Adrenal gland (tissue), 12 donors: ENCODE data around the gene RPL27. TPM values are rescaled to one million over a fixed set of nuclear protein-coding genes. Genes with fewer than 3 reads are reported as not detected.

Source experiments
- DNase-seq, 7 donors: peaks; one replicate each; pipeline ENCODE4 v3.0.0-alpha.2; 2019 to 2020
- H3K27ac ChIP-seq, 5 donors: fragments of 200-600 bp; sonication (generic) in 4 of 5; 1 replicate in 3 of 5; 2 replicates in 2 of 5; pipeline versions ENCODE4 v1.5.1 to v1.8.0; 2016 to 2020; ENCODE audit warnings: mild to moderate bottlenecking in 1 of 5
- H3K27me3 ChIP-seq: fragments of 200-600 bp; 2 replicates; pipeline ENCODE4 v1.8.0; 2021
- H3K36me3 ChIP-seq, 2 donors: fragments of 200-600 bp; replicated peaks in 1 of 2; 1 replicate in 1 of 2; 2 replicates in 1 of 2; pipeline versions ENCODE4 v1.5.1 to v1.8.0; 2018 to 2022
- H3K4me1 ChIP-seq, 2 donors: fragments of 200-600 bp; replicated peaks in 1 of 2; 1 replicate in 1 of 2; 2 replicates in 1 of 2; pipeline versions ENCODE4 v1.5.1 to v1.8.0; 2018 to 2021
- H3K4me3 ChIP-seq, 4 donors: fragments of 200-600 bp; sonication (generic) in 3 of 4; one replicate each; pipeline ENCODE4 v1.5.1; 2016 to 2018
- H3K9me3 ChIP-seq, 3 donors: fragments of 200-600 bp; sonication (generic) in 1 of 3; replicated peaks in 1 of 3; 1 replicate in 2 of 3; 2 replicates in 1 of 3; pipeline versions ENCODE4 v1.5.1 to v1.8.0; 2016 to 2021
- POLR2A ChIP-seq, 2 donors: fragments of 450-650 bp; IDR thresholded peaks; one replicate each; pipeline ENCODE4 v1.6.1; 2017; ENCODE audit warnings: antibody characterized with exemption in 2 of 2, mild to moderate bottlenecking in 2 of 2, moderate library complexity in 1 of 2
- WGBS, 4 donors: extraction: QIAGEN DNeasy Blood & Tissue Kit in 2 of 4; methylation state at CpG; one replicate each; pipeline versions ENCODE4 v1.1.5 to v1.1.7; 2013 to 2017; 5-methylcytosine and 5-hydroxymethylcytosine counted together
- intact Hi-C, 2 donors: fragments of 100-400 bp; cut with DNase I; formaldehyde crosslinking; loops; one replicate each; pipeline versions ENCODE4 v1.14.1 to v1.15.0; 2022 to 2023
- polyA plus RNA-seq, 3 donors: library from polyadenylated mRNA; stranded (reverse); fragments of 200-250 nt in 2 of 3; fragments of 350-450 nt in 1 of 3; fragmentation: Illumina TruSeq in 1 of 3; extraction: RNeasy Lipid Tissue Mini Kit (QIAGEN cat#74804) in 1 of 3; gene quantifications; one replicate each; pipeline ENCODE4 v1.2.3, GENCODE V29; 2013 to 2014
- total RNA-seq, 9 donors: library from RNA; depleted of rRNA in 4 of 9; stranded (reverse); fragments of >200 nt in 4 of 9; fragments of 120-200 nt in 1 of 9; fragmentation: NEBNext Ultra II Directional in 1 of 9; extraction: Animal tissue kit (Norgen Biotek cat#: 25700) in 1 of 9; gene quantifications; one replicate each; pipeline versions ENCODE4 v1.1.0 to v1.2.4, GENCODE V29; 2013 to 2023
- TF ChIP-seq, protein P1 (sequence below), 6 experiments: fragments of 450-650 bp in 4 of 6; fragments of 200-600 bp in 2 of 6; sonication (generic) in 1 of 6; IDR thresholded peaks; 1 replicate in 5 of 6; 2 replicates in 1 of 6; pipeline versions ENCODE4 v1.5.1 to v1.8.0; 2016 to 2021; ENCODE audit warnings: antibody characterized with exemption in 6 of 6, mild to moderate bottlenecking in 2 of 6, moderate library complexity in 1 of 6
- donor health status: healthy with polysubstance abuse.
- donor health status: Bipolar disorder and iron deficiency.
- donor health status: DM: yes; HTN: yes; CAD: no.
- donor health status: DM: no; HTN: no; CAD: no.
- donor health status: DM: no; HTN: no; CAD: no.
- donor health status: DM: yes; HTN: yes; CAD: no.

The RPL27 gene
- total and polyA plus RNA-seq, 12 donors: 356 to 2,291 (median 1,072) TPM

DNA sequence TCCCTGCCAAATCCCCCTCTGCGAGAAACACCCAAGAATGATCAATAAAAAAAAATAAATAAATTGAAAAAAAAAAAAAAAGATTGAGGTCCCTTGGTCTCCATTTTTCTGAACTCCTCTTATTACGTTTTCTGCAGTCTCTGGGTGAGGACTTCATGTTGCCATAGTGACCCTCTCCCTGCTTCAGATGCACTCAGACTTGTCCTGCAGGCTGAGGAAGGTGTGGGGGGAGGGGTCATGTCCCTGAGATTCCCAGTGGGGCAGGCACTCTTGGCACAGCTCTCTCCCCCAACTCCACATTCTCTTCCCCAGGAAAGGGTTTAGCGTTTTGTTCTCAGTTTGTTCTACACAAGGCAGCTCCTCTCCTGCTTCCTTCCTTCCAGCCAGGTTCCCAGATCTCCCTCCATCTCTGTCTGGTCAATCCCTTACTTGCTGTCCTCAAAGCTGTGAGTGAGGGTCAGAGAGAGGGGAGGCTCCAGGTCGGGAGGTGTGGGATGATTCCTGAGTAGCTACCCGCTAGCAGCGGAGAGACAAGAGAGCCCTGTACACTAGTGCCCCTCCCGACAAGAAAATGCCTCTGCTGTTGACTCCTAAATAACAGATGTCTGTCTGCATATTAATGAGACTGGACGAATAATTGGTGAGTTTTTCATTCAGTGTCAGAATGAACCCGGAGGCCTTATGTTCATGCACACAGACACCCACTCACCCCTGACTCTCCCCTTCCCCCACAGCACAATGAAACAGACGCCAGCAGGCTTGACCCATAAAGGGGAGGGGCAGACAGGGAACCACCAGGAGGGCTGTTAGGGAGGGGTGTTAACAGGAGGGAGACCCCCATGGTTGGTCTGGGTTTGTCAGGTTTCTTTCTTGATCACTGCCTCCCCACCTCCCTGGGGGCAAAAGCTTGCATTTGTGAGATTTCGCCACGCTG, 36.0 kb downstream of the RPL27 start:
- Histone ChIP-seq H3K27ac (no peak overlapping the region), H3K4me1 (no peaks in the 10 kb centered on the region), H3K9me3 (no peaks in the 10 kb centered on the region), H3K4me3 (no peak overlapping the region), H3K36me3 (no peaks in the 10 kb centered on the region), H3K27me3 (no peaks in the 10 kb centered on the region)
- TF ChIP-seq, protein P1, sequence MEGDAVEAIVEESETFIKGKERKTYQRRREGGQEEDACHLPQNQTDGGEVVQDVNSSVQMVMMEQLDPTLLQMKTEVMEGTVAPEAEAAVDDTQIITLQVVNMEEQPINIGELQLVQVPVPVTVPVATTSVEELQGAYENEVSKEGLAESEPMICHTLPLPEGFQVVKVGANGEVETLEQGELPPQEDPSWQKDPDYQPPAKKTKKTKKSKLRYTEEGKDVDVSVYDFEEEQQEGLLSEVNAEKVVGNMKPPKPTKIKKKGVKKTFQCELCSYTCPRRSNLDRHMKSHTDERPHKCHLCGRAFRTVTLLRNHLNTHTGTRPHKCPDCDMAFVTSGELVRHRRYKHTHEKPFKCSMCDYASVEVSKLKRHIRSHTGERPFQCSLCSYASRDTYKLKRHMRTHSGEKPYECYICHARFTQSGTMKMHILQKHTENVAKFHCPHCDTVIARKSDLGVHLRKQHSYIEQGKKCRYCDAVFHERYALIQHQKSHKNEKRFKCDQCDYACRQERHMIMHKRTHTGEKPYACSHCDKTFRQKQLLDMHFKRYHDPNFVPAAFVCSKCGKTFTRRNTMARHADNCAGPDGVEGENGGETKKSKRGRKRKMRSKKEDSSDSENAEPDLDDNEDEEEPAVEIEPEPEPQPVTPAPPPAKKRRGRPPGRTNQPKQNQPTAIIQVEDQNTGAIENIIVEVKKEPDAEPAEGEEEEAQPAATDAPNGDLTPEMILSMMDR (IDR thresholded peaks at IDR 0.05): no peak
- no peak for TF ChIP-seq POLR2A (IDR thresholded peaks at IDR 0.05)
- no peak for DNase-seq
- 60 to 64% (median 63%) methylated on average over 11 to 12 of the region's 12 CpGs for WGBS, 4 donors
- intact Hi-C loops: no loop called here

- no peak for DNase-seq
- no peak for TF ChIP-seq POLR2A (IDR thresholded peaks at IDR 0.05)
- TF ChIP-seq, protein P1 (IDR thresholded peaks at IDR 0.05): no peak
- H3K9me3 ChIP-seq: no peaks in the 10 kb centered on the region
- no peak overlapping the region for H3K4me3 ChIP-seq
- H3K4me1 ChIP-seq: no peaks in the 10 kb centered on the region
- H3K36me3 ChIP-seq: no peaks in the 10 kb centered on the region
- H3K27me3 ChIP-seq: no peaks in the 10 kb centered on the region
- WGBS, 4 donors: 85 to 100% (median 89%) methylated on average over 2 to 3 of the region's 3 CpGs
- no peak overlapping the region for H3K27ac ChIP-seq
- intact Hi-C loops: no loop called here
Observed at GRCh38 chr17:43034894-43035293, 36.7 kb downstream of the RPL27 start.

- H3K36me3 ChIP-seq: no peaks in the 10 kb centered on the region
- no peak overlapping the region for H3K27ac ChIP-seq
- DNase-seq: no peak
- H3K4me3 ChIP-seq: no peak overlapping the region
- no peaks in the 10 kb centered on the region for H3K4me1 ChIP-seq
- H3K27me3 ChIP-seq: no peaks in the 10 kb centered on the region
- no peaks in the 10 kb centered on the region for H3K9me3 ChIP-seq
- TF ChIP-seq, protein P1 (IDR thresholded peaks at IDR 0.05): no peak
- TF ChIP-seq POLR2A (IDR thresholded peaks at IDR 0.05): no peak
- 89 to 97% (median 93%) methylated on average over 2 of the region's 2 CpGs for WGBS, 4 donors
- intact Hi-C loops: no loop called here
Observed at GRCh38 chr17:43039646-43040045, 41.4 kb downstream of the RPL27 start.

DNA sequence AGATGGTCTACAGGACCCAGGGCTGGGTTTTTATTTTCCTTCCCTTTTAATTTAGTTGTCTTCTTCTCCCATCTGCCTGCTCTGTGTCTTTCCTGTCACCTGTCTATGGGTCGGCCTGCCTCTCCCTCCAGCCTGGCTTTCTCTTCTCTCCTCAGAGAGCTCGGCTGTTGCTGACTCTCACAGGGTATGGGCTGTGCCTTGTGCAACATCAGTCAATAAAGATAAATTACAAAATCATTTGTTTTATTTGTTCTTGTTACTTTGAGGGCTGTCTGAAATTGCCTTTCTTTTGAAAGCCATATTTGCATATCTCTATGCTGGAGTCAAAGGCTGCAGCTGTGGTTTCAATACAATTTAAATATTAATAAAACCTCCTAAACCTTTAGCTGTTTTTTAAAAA, 42.4 kb downstream of the RPL27 start:
- Histone ChIP-seq H3K4me1 (no peaks in the 10 kb centered on the region), H3K9me3 (no peaks in the 10 kb centered on the region), H3K36me3 (no peaks in the 10 kb centered on the region), H3K27me3 (no peaks in the 10 kb centered on the region), H3K4me3 (no peak overlapping the region), H3K27ac (no peak overlapping the region)
- 76 to 93% (median 85%) methylated on average over 2 of the region's 2 CpGs for WGBS, 4 donors
- TF ChIP-seq POLR2A (IDR thresholded peaks at IDR 0.05): no peak
- TF ChIP-seq, protein P1 (IDR thresholded peaks at IDR 0.05): no peak
- DNase-seq: no peak
- intact Hi-C loops: no loop called here
